WTC11 (cell line): ENCODE data around the gene CLCC1.

ENCODE experiments used
- TCF7 ChIP-seq: sonication (generic); formaldehyde crosslinking; IDR thresholded peaks from 2 replicates; pipeline ENCODE4 v1.8.0; 2022; ENCODE audit warnings: mild to moderate bottlenecking, low read depth, missing genetic modification reagents, moderate library complexity
- ZBTB21 ChIP-seq: sonication (generic); formaldehyde crosslinking; IDR thresholded peaks from 2 replicates; pipeline ENCODE4 v1.8.1; 2023; ENCODE audit warnings: mild to moderate bottlenecking, missing genetic modification reagents, borderline replicate concordance
- TF ChIP-seq, protein P1 (sequence below): sonication (generic); formaldehyde crosslinking; IDR thresholded peaks from 2 replicates; pipeline ENCODE4 v1.8.0; 2022; ENCODE audit warnings: mild to moderate bottlenecking, missing genetic modification reagents
- TF ChIP-seq, protein P2 (sequence below): fragments of 200-600 bp; IDR thresholded peaks from 2 replicates; pipeline ENCODE4 v1.8.0; 2022; ENCODE audit warnings: antibody characterized with exemption
- TF ChIP-seq, protein P3 (sequence below): sonication (generic); formaldehyde crosslinking; IDR thresholded peaks from 2 replicates; pipeline ENCODE4 v1.8.1; 2023; ENCODE audit warnings: mild to moderate bottlenecking, missing genetic modification reagents, moderate library complexity

DNA sequence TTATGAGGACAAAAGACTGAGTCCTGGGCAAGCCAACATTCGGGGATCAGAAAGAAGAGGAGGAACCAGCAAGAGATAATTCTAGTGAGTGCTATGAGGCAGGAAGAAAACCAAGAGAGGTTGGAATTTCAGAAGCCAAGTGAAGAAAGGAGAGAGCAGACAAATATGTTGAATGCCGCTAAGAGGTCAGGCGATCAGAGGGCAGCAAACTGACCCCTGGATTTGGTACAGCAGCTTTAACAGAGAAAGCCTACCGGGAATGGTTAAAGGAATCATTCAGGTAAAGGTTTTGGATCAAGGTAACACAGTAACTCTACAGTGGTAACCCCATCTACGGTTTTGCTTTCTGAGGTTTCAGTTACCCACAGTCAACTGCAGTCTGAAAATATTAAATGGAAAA, 5.4 kb downstream of the CLCC1 start:
- TF ChIP-seq TCF7 (CRISPR knock-in tag) = no peak
- no peak for TF ChIP-seq ZBTB21 (CRISPR knock-in tag)
- TF ChIP-seq, protein P1, sequence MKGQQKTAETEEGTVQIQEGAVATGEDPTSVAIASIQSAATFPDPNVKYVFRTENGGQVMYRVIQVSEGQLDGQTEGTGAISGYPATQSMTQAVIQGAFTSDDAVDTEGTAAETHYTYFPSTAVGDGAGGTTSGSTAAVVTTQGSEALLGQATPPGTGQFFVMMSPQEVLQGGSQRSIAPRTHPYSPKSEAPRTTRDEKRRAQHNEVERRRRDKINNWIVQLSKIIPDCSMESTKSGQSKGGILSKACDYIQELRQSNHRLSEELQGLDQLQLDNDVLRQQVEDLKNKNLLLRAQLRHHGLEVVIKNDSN = no peak
- TF ChIP-seq, protein P2, sequence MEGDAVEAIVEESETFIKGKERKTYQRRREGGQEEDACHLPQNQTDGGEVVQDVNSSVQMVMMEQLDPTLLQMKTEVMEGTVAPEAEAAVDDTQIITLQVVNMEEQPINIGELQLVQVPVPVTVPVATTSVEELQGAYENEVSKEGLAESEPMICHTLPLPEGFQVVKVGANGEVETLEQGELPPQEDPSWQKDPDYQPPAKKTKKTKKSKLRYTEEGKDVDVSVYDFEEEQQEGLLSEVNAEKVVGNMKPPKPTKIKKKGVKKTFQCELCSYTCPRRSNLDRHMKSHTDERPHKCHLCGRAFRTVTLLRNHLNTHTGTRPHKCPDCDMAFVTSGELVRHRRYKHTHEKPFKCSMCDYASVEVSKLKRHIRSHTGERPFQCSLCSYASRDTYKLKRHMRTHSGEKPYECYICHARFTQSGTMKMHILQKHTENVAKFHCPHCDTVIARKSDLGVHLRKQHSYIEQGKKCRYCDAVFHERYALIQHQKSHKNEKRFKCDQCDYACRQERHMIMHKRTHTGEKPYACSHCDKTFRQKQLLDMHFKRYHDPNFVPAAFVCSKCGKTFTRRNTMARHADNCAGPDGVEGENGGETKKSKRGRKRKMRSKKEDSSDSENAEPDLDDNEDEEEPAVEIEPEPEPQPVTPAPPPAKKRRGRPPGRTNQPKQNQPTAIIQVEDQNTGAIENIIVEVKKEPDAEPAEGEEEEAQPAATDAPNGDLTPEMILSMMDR = no peak
- TF ChIP-seq, protein P3, sequence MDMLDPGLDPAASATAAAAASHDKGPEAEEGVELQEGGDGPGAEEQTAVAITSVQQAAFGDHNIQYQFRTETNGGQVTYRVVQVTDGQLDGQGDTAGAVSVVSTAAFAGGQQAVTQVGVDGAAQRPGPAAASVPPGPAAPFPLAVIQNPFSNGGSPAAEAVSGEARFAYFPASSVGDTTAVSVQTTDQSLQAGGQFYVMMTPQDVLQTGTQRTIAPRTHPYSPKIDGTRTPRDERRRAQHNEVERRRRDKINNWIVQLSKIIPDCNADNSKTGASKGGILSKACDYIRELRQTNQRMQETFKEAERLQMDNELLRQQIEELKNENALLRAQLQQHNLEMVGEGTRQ = no peak
